ENCODE results near the gene RBM28. TPM values are rescaled to one million over a fixed set of nuclear protein-coding genes. Genes with fewer than 3 reads are reported as not detected.

The RBM28 gene
- total and polyA plus RNA-seq, 2 donors from 2014 or later = 11.5 to 35.2 TPM

- DNase-seq (peak in 1 of 5 donors; percentile 19), FAIRE-seq (no peak)
- TF ChIP-seq CTCF (IDR thresholded peaks at IDR 0.05; ENCODE audit: borderline replicate concordance, extremely low read depth, insufficient read depth) = no peak
- Histone ChIP-seq H3K36me3 (ENCODE audit: control insufficient read depth in 2 of 3, insufficient read depth in 3 of 3, low read length in 3 of 3) (no peaks in the 10 kb centered on the region), H3K9ac (ENCODE audit: low read length in 3 of 3) (no peak overlapping the region), H3K4me3 (ENCODE audit: low read length in 3 of 3) (no peak overlapping the region), H3K27me3 (ENCODE audit: control insufficient read depth, insufficient read depth, low read length) (peaks cover 11% of the 10 kb centered on the region), H3K9me3 (ENCODE audit: control insufficient read depth in 2 of 3, insufficient read depth in 1 of 3, low read length in 3 of 3) (no peaks in the 10 kb centered on the region), H3K27ac (ENCODE audit: low read depth in 2 of 2, low read length in 2 of 2) (no peak overlapping the region), H3K4me1 (ENCODE audit: control insufficient read depth in 2 of 3, insufficient read depth in 2 of 3, low read depth in 1 of 3, low read length in 3 of 3) (peaks cover 0 to 11% (median 0%) of the 10 kb centered on the region in 3 donors)
- intact Hi-C loops (cut with DNase I) = no loop called here
Measured at GRCh38 chr7:128356546-128357216, 13.0 kb upstream of the RBM28 start.

GRCh38 chr7:128353610-128354009 is 9.9 kb upstream of the RBM28 start:
- peaks cover 11% of the 10 kb centered on the region for H3K27me3 ChIP-seq (ENCODE audit: control insufficient read depth, insufficient read depth, low read length)
- H3K27ac ChIP-seq (ENCODE audit: low read depth in 2 of 2, low read length in 2 of 2) = no peak overlapping the region
- DNase-seq (no peak), FAIRE-seq (no peak)
- no peak overlapping the region for H3K9ac ChIP-seq (ENCODE audit: low read length in 3 of 3)
- peaks cover 0 to 8% (median 0%) of the 10 kb centered on the region in 3 donors for H3K4me1 ChIP-seq (ENCODE audit: control insufficient read depth in 2 of 3, insufficient read depth in 2 of 3, low read depth in 1 of 3, low read length in 3 of 3)
- no peaks in the 10 kb centered on the region for H3K9me3 ChIP-seq (ENCODE audit: control insufficient read depth in 2 of 3, insufficient read depth in 1 of 3, low read length in 3 of 3)
- TF ChIP-seq CTCF (IDR thresholded peaks at IDR 0.05; ENCODE audit: borderline replicate concordance, extremely low read depth, insufficient read depth) = no peak
- intact Hi-C loops (cut with DNase I) = no loop called here
- H3K4me3 ChIP-seq (ENCODE audit: low read length in 3 of 3) = no peak overlapping the region
- no peaks in the 10 kb centered on the region for H3K36me3 ChIP-seq (ENCODE audit: control insufficient read depth in 2 of 3, insufficient read depth in 3 of 3, low read length in 3 of 3)

- peaks cover 0 to 8% (median 0%) of the 10 kb centered on the region in 3 donors for H3K4me1 ChIP-seq (ENCODE audit: control insufficient read depth in 2 of 3, insufficient read depth in 2 of 3, low read depth in 1 of 3, low read length in 3 of 3)
- FAIRE-seq = no peak
- H3K27me3 ChIP-seq (ENCODE audit: control insufficient read depth, insufficient read depth, low read length) = peaks cover 11% of the 10 kb centered on the region
- no peak for DNase-seq
- H3K4me3 ChIP-seq (ENCODE audit: low read length in 3 of 3) = no peak overlapping the region
- H3K9me3 ChIP-seq (ENCODE audit: control insufficient read depth in 2 of 3, insufficient read depth in 1 of 3, low read length in 3 of 3) = no peaks in the 10 kb centered on the region
- no peak for TF ChIP-seq CTCF (IDR thresholded peaks at IDR 0.05; ENCODE audit: borderline replicate concordance, extremely low read depth, insufficient read depth)
- no peak overlapping the region for H3K9ac ChIP-seq (ENCODE audit: low read length in 3 of 3)
- intact Hi-C loops (cut with DNase I) = no loop called here
- no peak overlapping the region for H3K27ac ChIP-seq (ENCODE audit: low read depth in 2 of 2, low read length in 2 of 2)
- H3K36me3 ChIP-seq (ENCODE audit: control insufficient read depth in 2 of 3, insufficient read depth in 3 of 3, low read length in 3 of 3) = no peaks in the 10 kb centered on the region
Measured at GRCh38 chr7:128353189-128353588, 9.5 kb upstream of the RBM28 start.

Data from kidney (tissue), 14 donors.